ENCODE results near the gene TNFAIP3.

The TNFAIP3 gene

GRCh38 chr6:137849181-137849980 is 17.7 kb upstream of the TNFAIP3 start:
- no peak overlapping the region for H3K4me3 ChIP-seq (ENCODE audit: low read depth, low read length)
- no peak for TF ChIP-seq CTCF (IDR thresholded peaks at IDR 0.05; ENCODE audit: borderline replicate concordance, insufficient read depth, low read depth, low read length)

- no peak overlapping the region for H3K4me3 ChIP-seq (ENCODE audit: low read depth, low read length)
- no peak for TF ChIP-seq CTCF (IDR thresholded peaks at IDR 0.05; ENCODE audit: borderline replicate concordance, insufficient read depth, low read depth, low read length)
Observed at GRCh38 chr6:137849981-137850714, 16.9 kb upstream of the TNFAIP3 start.

- no peak for TF ChIP-seq CTCF (IDR thresholded peaks at IDR 0.05; ENCODE audit: borderline replicate concordance, insufficient read depth, low read depth, low read length)
Observed at GRCh38 chr6:137850816-137851602, 16.1 kb upstream of the TNFAIP3 start.

DNA sequence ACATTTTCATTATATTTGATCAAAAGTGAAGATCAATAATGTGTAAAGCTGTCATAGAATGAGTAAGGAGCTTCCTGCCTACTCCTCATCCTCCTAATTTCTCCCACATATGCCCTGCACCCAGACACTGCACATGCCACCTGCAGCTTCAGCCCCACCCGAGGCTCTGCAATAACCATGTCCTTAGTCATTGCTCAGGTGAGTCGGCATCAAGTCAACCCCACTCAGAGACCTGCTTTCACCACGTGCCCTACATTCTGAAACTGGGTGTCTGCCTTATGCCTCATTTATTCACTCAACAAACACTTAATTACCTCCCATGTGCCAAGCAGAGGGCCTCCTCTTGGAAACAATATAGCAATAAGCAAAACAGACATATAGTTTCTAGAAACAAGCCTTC is 15.4 kb upstream of the TNFAIP3 start:
- TF ChIP-seq CTCF (IDR thresholded peaks at IDR 0.05; ENCODE audit: borderline replicate concordance, insufficient read depth, low read depth, low read length) = no peak
- no peak overlapping the region for H3K4me3 ChIP-seq (ENCODE audit: low read depth, low read length)

More at GRCh38 chr6:137850816-137851602, 16.1 kb upstream of the TNFAIP3 start:
- no peak overlapping the region for H3K4me3 ChIP-seq (ENCODE audit: low read depth, low read length)

- no peak overlapping the region for H3K4me3 ChIP-seq (ENCODE audit: low read depth, low read length)
- TF ChIP-seq CTCF (IDR thresholded peaks at IDR 0.05; ENCODE audit: borderline replicate concordance, insufficient read depth, low read depth, low read length) = no peak
Observed at GRCh38 chr6:137852346-137852745, 14.7 kb upstream of the TNFAIP3 start.

GRCh38 chr6:137852811-137853210 is 14.2 kb upstream of the TNFAIP3 start:
- no peak overlapping the region for H3K4me3 ChIP-seq (ENCODE audit: low read depth, low read length)
- TF ChIP-seq CTCF (IDR thresholded peaks at IDR 0.05; ENCODE audit: borderline replicate concordance, insufficient read depth, low read depth, low read length) = no peak
